PC-3 (cell line): ENCODE measurements around the gene FLCN. TPM values are rescaled to one million over a fixed set of nuclear protein-coding genes. Genes with fewer than 3 reads are reported as not detected.
A peak's percentile ranks its signal among the peaks of the same experiment; 100 is the strongest.

Experiments
- ATAC-seq: fragments of 200-7000 bp; cut with Tn5 transposase; 2 replicates; pipeline ENCODE4 v1.9.1; 2020; ENCODE audit warnings: mild to moderate bottlenecking, moderate library complexity
- BruUV-seq: library from RNA; stranded (reverse); fragments of 400-500 nt; replicated peaks from 2 replicates; lab custom pipeline; 2021; lab: Mats Ljungman, UMichigan
- CTCF ChIA-PET: fragments of 300-600 bp; sonication (Branson Sonifier 250); formaldehyde crosslinking; loops from one replicate; lab custom pipeline; 2022; ENCODE audit warnings: antibody characterized with exemption; lab: Charles Lee
- POLR2A ChIA-PET: fragments of 300-600 bp; sonication (Branson Sonifier 250); formaldehyde crosslinking; loops from one replicate; lab custom pipeline; 2022; ENCODE audit warnings: antibody characterized with exemption; ENCODE audit not compliant: unreplicated experiment; lab: Charles Lee
- DNase-seq: peaks from one replicate; pipeline ENCODE4 v3.0.0-alpha.2; 2015
- H2AFZ ChIP-seq: fragments of 300-600 bp; sonication (generic); 2 replicates; pipeline ENCODE4 v1.6.0; 2016; ENCODE audit warnings: antibody characterized with exemption, low read length
- H3F3A ChIP-seq: fragments of 300-600 bp; sonication (generic); one replicate; pipeline ENCODE4 v1.6.0; 2017; ENCODE audit warnings: antibody characterized with exemption, low read length, control low read depth, mild to moderate bottlenecking; ENCODE audit not compliant: unreplicated experiment
- H3K27ac ChIP-seq: fragments of 300-600 bp; sonication (generic); 2 replicates; pipeline ENCODE4 v1.5.1; 2016; ENCODE audit warnings: mild to moderate bottlenecking, low read length
- H3K27me3 ChIP-seq: fragments of 300-600 bp; sonication (generic); 2 replicates; pipeline ENCODE4 v1.6.1; 2016; ENCODE audit warnings: low read length, mixed read lengths
- H3K36me3 ChIP-seq: fragments of 300-600 bp; sonication (generic); 2 replicates; pipeline ENCODE4 v1.6.1; 2016; ENCODE audit warnings: low read depth, mixed run types, low read length, mixed read lengths
- H3K4me1 ChIP-seq: fragments of 300-600 bp; sonication (generic); 2 replicates; pipeline ENCODE4 v1.5.1; 2016; ENCODE audit warnings: low read length; ENCODE audit not compliant: insufficient read depth
- H3K4me2 ChIP-seq: fragments of 300-600 bp; sonication (generic); 2 replicates; pipeline ENCODE4 v1.6.0; 2016; ENCODE audit warnings: low read length
- H3K4me3 ChIP-seq: fragments of 300-600 bp; sonication (generic); 2 replicates; pipeline ENCODE4 v1.5.1; 2016; ENCODE audit warnings: mild to moderate bottlenecking, low read length, mixed read lengths
- H3K79me2 ChIP-seq: fragments of 300-600 bp; sonication (generic); 2 replicates; pipeline ENCODE4 v1.6.1; 2017; ENCODE audit warnings: low read length, mixed read lengths
- H3K9ac ChIP-seq: fragments of 300-600 bp; sonication (generic); 2 replicates; pipeline ENCODE4 v1.6.0; 2016; ENCODE audit warnings: mild to moderate bottlenecking, low read length
- H3K9me2 ChIP-seq: fragments of 300-600 bp; sonication (generic); replicated peaks from 2 replicates; pipeline ENCODE4 v1.6.1; 2016; ENCODE audit warnings: mixed run types, low read length, mixed read lengths
- H3K9me3 ChIP-seq: fragments of 300-600 bp; sonication (generic); 2 replicates; pipeline ENCODE4 v1.6.1; 2016; ENCODE audit warnings: low read length, mixed read lengths
- H4K20me1 ChIP-seq: fragments of 300-600 bp; sonication (generic); 2 replicates; pipeline ENCODE4 v1.6.1; 2016; ENCODE audit warnings: low read length, mixed read lengths
- CTCF ChIP-seq: fragments of 300-600 bp; sonication (generic); conservative IDR thresholded peaks from 2 replicates; pipeline ENCODE4 v1.5.1; 2017; ENCODE audit warnings: antibody characterized with exemption, low read depth, mild to moderate bottlenecking, low read length
- EZH2 ChIP-seq: fragments of 300-600 bp; sonication (generic); IDR thresholded peaks from one replicate; pipeline ENCODE4 v1.6.1; 2017; ENCODE audit warnings: antibody characterized with exemption, mild to moderate bottlenecking, low read length; ENCODE audit not compliant: unreplicated experiment
- EZH2phosphoT487 ChIP-seq: fragments of 300-600 bp; sonication (generic); IDR thresholded peaks from 2 replicates; pipeline ENCODE4 v1.6.1; 2018; ENCODE audit warnings: mild to moderate bottlenecking, antibody characterized with exemption, low read length, borderline replicate concordance
- intact Hi-C: fragments of 100-400 bp; cut with micrococcal nuclease; formaldehyde crosslinking; loops from 2 replicates; pipeline ENCODE4 v1.9.0; 2023
- total RNA-seq: library from RNA; depleted of rRNA; stranded (reverse); fragments of >200 nt; gene quantifications from 2 replicates; pipeline ENCODE4 v1.2.3, GENCODE V29; 2014

The FLCN gene
- total RNA-seq, 1 experiment from 2014 or later, result 30.8 TPM

DNA sequence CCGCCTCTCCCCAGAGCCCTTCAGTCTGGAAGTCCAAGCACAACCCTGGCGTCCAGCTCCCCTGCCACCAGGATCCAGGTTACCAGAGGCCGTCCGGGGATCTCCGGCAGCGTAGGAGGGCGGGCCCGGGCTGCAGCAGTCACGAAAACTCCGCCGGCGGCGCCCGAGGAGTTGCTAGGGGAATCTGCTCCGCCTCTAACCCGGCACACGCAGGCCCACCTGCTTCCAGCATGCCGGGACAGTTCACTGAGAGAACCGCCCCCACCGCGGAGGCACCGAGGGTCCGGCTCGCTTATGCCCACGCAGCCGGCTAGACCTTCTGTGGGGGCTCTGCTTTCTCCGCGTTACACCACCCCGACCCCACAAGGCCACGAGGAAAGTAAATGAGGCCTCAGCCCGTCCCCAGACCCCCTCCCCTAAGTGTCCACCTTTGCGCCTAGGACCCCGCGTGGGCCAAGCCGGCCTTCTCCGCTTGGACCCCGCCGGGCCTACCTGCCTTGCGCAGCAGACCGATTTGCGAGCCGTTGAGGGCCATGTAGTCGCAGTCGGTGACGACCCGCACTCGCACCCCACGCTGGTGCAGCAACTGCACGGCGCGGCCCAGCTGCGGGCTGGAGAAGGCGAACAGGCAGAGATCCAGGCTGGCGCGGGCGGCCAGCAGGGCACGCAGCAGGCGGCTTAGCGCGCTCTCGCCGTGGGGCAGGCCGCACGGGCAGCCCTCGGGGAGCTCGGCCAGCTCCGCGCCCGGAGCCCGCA lies 31.4 kb downstream of the FLCN start:
- DNase-seq (peak; percentile 71), ATAC-seq (peak; percentile 66)
- H3K79me2 ChIP-seq, result peaks cover 36% of the 10 kb centered on the region
- H3K4me3 ChIP-seq, result peak overlapping the region; percentile 72
- no peaks in the 10 kb centered on the region for H3K9me3 ChIP-seq
- ChIA-PET CTCF (no interaction called here), POLR2A (no interaction called here)
- H3K4me1 ChIP-seq, result peaks cover 25% of the 10 kb centered on the region
- peaks cover 17% of the 10 kb centered on the region for H3F3A ChIP-seq
- TF ChIP-seq EZH2 (no peak), EZH2phosphoT487 (no peak), CTCF (no peak)
- H2AFZ ChIP-seq, result peak overlapping the region; percentile 84
- peak overlapping the region; percentile 4; the same call in 1 of the 2 replicates for H3K27ac ChIP-seq
- H3K36me3 ChIP-seq, result peaks cover 8% of the 10 kb centered on the region; the same call in 1 of the 2 replicates
- peak overlapping the region; percentile 66 for H3K9ac ChIP-seq
- no peaks in the 10 kb centered on the region for H3K27me3 ChIP-seq
- no peaks in the 10 kb centered on the region for H3K9me2 ChIP-seq
- no peaks in the 10 kb centered on the region for H4K20me1 ChIP-seq
- intact Hi-C loops, result no loop called here
- H3K4me2 ChIP-seq, result peak overlapping the region; percentile 99
- TSS peak; percentile 29 for BruUV-seq

DNA sequence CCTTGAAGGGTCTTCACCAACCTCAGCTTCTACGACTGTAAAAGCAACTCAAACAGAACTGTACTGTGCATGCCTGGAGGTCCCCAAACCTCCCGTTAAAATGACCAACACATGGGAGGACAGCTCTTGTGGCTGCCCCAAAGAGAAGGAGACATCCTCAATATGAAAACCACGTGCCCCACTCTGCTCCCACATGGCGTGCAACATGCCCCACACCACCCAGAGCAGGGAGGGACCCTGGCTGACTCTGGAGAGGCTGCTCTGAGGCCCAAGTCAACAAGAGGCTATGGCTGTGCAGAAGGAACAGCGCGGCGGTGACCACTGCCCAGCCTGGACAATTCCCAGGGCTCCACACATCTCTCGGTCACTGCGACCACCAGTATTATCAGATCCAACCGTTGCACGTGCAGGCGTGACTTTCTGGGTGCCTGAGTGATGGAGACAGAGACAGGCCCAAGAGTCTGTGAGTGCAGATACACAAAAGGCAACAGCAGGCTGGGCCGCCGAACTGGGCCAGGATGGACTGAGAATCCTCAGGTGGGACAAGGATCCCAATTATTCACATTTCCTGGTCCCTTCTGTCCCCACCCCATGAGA lies 32.2 kb downstream of the FLCN start:
- Histone ChIP-seq H3K9me2 (no peaks in the 10 kb centered on the region), H3K27me3 (no peaks in the 10 kb centered on the region), H3K9me3 (no peaks in the 10 kb centered on the region), H3K27ac (no peak overlapping the region), H3K4me2 (peak overlapping the region; percentile 99), H3F3A (peaks cover 17% of the 10 kb centered on the region), H4K20me1 (no peaks in the 10 kb centered on the region), H3K4me3 (peak overlapping the region; percentile 72), H3K79me2 (peaks cover 36% of the 10 kb centered on the region), H3K36me3 (peaks cover 8% of the 10 kb centered on the region; the same call in 1 of the 2 replicates), H3K9ac (peak overlapping the region; percentile 66), H3K4me1 (peaks cover 25% of the 10 kb centered on the region), H2AFZ (peak overlapping the region; percentile 84)
- no peak for TF ChIP-seq EZH2
- DNase-seq, result no peak
- intact Hi-C loops, result no loop called here
- BruUV-seq, result no TSS peak
- ATAC-seq, result no peak
- ChIA-PET CTCF (no interaction called here), POLR2A (no interaction called here)

DNA sequence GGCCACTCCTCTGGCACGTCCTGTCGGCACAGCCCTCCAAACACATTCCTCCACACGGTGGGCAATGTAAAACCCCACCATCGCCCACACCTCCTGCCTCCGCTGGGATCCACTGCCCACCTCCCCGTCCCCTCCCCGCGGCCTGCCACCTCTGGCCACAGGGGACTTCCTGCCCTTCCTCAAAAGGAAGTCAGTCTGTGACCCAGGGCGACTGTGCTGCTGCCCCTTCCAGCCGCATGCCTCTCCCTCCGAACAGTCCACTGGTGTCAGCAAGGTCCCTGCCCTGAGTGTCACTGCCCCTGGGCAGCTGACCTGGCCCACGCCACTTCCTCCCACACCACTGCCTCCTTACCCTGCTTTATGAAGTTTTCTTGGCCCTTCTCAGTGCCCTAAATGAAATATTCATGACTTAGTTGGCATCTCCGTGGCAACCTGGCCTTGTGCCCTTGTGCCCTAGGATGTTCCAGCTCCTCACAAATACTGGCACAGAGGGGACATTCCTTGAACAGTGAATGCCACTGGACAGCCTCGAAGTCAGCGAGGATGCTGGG lies 32.9 kb downstream of the FLCN start:
- TF ChIP-seq CTCF, result no peak
- no peak for TF ChIP-seq EZH2phosphoT487
- no peak for TF ChIP-seq EZH2
- H3K9me3 ChIP-seq, result no peaks in the 10 kb centered on the region
- H3K9me2 ChIP-seq, result no peaks in the 10 kb centered on the region
- peak overlapping the region; percentile 99 for H3K4me2 ChIP-seq
- intact Hi-C loops, result no loop called here
- peak overlapping the region; percentile 72 for H3K4me3 ChIP-seq
- peak overlapping the region; percentile 66; the same call in 1 of the 2 replicates for H3K9ac ChIP-seq
- POLR2A ChIA-PET, result no interaction called here
- BruUV-seq, result no TSS peak
- peaks cover 36% of the 10 kb centered on the region for H3K79me2 ChIP-seq
- peaks cover 25% of the 10 kb centered on the region for H3K4me1 ChIP-seq
- no peak overlapping the region for H2AFZ ChIP-seq
- DNase-seq (no peak), ATAC-seq (no peak)
- peaks cover 8% of the 10 kb centered on the region; the same call in 1 of the 2 replicates for H3K36me3 ChIP-seq
- H3F3A ChIP-seq, result peaks cover 16% of the 10 kb centered on the region
- no peak overlapping the region for H3K27ac ChIP-seq
- CTCF ChIA-PET, result no interaction called here
- H3K27me3 ChIP-seq, result no peaks in the 10 kb centered on the region
- H4K20me1 ChIP-seq, result no peaks in the 10 kb centered on the region
